CD4-positive, alpha-beta memory T cell (primary cell): Measurements from ENCODE around the gene CENPV. TPM values are rescaled to one million over a fixed set of nuclear protein-coding genes. Genes with fewer than 3 reads are reported as not detected.
A peak's percentile ranks its signal among the peaks of the same experiment; 100 is the strongest.
"Not testable (repeated sequence)": the region's sequence is repeated elsewhere in the genome, so short reads cannot be mapped to it uniquely, and the experiment has no call there.

Source experiments
- CTCF ChIA-PET: fragments of 350-600 bp; sonication (Branson Sonifier 250); formaldehyde crosslinking; loops from one replicate; lab custom pipeline; 2021; ENCODE audit warnings: inconsistent platforms; ENCODE audit not compliant: partially characterized antibody; lab: Charles Lee
- POLR2A ChIA-PET: fragments of 350-600 bp; sonication (Branson Sonifier 250); formaldehyde crosslinking; loops from one replicate; lab custom pipeline; 2021; ENCODE audit not compliant: partially characterized antibody; lab: Charles Lee
- DNase-seq, 5 donors: peaks; one replicate each; pipeline versions ENCODE4 v3.0.0 to v3.0.0-alpha.2; 2020 to 2022; ENCODE audit warnings: mixed read lengths in 1 of 5
- H3K27ac ChIP-seq: one replicate; pipeline ENCODE4 v1.7.0; 2013; ENCODE audit warnings: low read depth, low read length
- H3K27me3 ChIP-seq: 2 replicates; pipeline ENCODE4 v1.7.0; 2013; ENCODE audit warnings: mild to moderate bottlenecking, low read length, moderate library complexity; ENCODE audit not compliant: insufficient read depth
- H3K36me3 ChIP-seq: 2 replicates; pipeline ENCODE4 v1.7.0; 2013; ENCODE audit warnings: mild to moderate bottlenecking, low read length, moderate library complexity; ENCODE audit not compliant: insufficient read depth
- H3K4me1 ChIP-seq: 2 replicates; pipeline ENCODE4 v1.7.0; 2013; ENCODE audit warnings: mild to moderate bottlenecking, low read length, moderate library complexity; ENCODE audit not compliant: insufficient read depth
- H3K4me3 ChIP-seq, 2 donors: one replicate each; pipeline ENCODE4 v1.7.0; 2013; ENCODE audit warnings: low read length in 2 of 2, mild to moderate bottlenecking in 1 of 2
- H3K9me3 ChIP-seq, 2 donors: one replicate each; pipeline ENCODE4 v1.7.0; 2013; ENCODE audit warnings: low read length in 2 of 2, control low read depth in 1 of 2; ENCODE audit not compliant: control insufficient read depth in 1 of 2
- H3K27ac Mint-ChIP-seq, 7 donors: one replicate each; pipeline ENCODE4 v1.8.0; 2020 to 2021; ENCODE audit warnings: mixed read lengths in 7 of 7, mild to moderate bottlenecking in 6 of 7, inconsistent platforms in 3 of 7, moderate library complexity in 3 of 7
- H3K27me3 Mint-ChIP-seq, 2 donors: one replicate each; pipeline ENCODE4 v1.8.0; 2020 to 2021; ENCODE audit warnings: mixed read lengths in 2 of 2
- H3K36me3 Mint-ChIP-seq, 2 donors: one replicate each; pipeline ENCODE4 v1.8.0; 2020 to 2021; ENCODE audit warnings: mixed read lengths in 2 of 2, inconsistent platforms in 1 of 2, mild to moderate bottlenecking in 1 of 2
- H3K4me1 Mint-ChIP-seq, 4 donors: one replicate each; pipeline ENCODE4 v1.8.0; 2020 to 2021; ENCODE audit warnings: mixed read lengths in 4 of 4, mild to moderate bottlenecking in 1 of 4
- H3K4me3 Mint-ChIP-seq, 8 donors: one replicate each; pipeline ENCODE4 v1.8.0; 2020 to 2021; ENCODE audit warnings: mixed read lengths in 8 of 8, mild to moderate bottlenecking in 7 of 8, moderate library complexity in 6 of 8, inconsistent platforms in 3 of 8
- H3K9me3 Mint-ChIP-seq, 8 donors: one replicate each; pipeline ENCODE4 v1.8.0; 2020 to 2021; ENCODE audit warnings: mixed read lengths in 8 of 8, mild to moderate bottlenecking in 5 of 8, inconsistent platforms in 3 of 8, moderate library complexity in 1 of 8
- intact Hi-C: fragments of 100-400 bp; cut with micrococcal nuclease; formaldehyde crosslinking; loops from one replicate; pipeline ENCODE4 v1.15.1; 2023
- polyA plus RNA-seq, 2 donors: library from polyadenylated mRNA; unstranded; fragments of 300-500 nt; fragmentation: Illumina TruSeq; gene quantifications; one replicate each; pipeline ENCODE4 v1.2.3, GENCODE V29; 2021
- total RNA-seq, 2 experiments: library from RNA; stranded (reverse); gene quantifications; one replicate each; pipeline ENCODE4 v1.2.3, GENCODE V29; 2021

Gene CENPV
- total and polyA plus RNA-seq, 4 experiments from 2014 or later, result 8.4 to 18.1 (median 10.0) TPM

- H3K27me3 Mint-ChIP-seq, result no peaks in the 10 kb centered on the region
These were observed 30.6 kb downstream of the CENPV start for GRCh38 chr17:16322636-16323035.

GRCh38 chr17:16319969-16320368 lies 33.3 kb downstream of the CENPV start:
- intact Hi-C loops, result no loop called here
- Histone ChIP-seq H3K36me3 (no peaks in the 10 kb centered on the region), H3K4me3 (no peak overlapping the region), H3K27me3 (no peaks in the 10 kb centered on the region), H3K27ac (no peak overlapping the region), H3K9me3 (no peaks in the 10 kb centered on the region), H3K4me1 (no peaks in the 10 kb centered on the region)
- H3K9me3 Mint-ChIP-seq, result no peaks in the 10 kb centered on the region
- peaks cover 30 to 36% of the 10 kb centered on the region in 2 donors for H3K36me3 Mint-ChIP-seq
- ChIA-PET POLR2A (no interaction called here), CTCF (interaction anchor here (1.4 to 1.5 kb wide), 2 partner anchors 26 to 44 kb away, joined by 3 to 4 read pairs; no protein-coding TSS in a partner anchor)
- no peaks in the 10 kb centered on the region for H3K4me1 Mint-ChIP-seq
- H3K4me3 Mint-ChIP-seq, result no peak overlapping the region
- peak overlapping the region in 1 of 7 donors; percentile 31 for H3K27ac Mint-ChIP-seq
- DNase-seq, result no peak
- H3K27me3 Mint-ChIP-seq, result no peaks in the 10 kb centered on the region

More at GRCh38 chr17:16322636-16323035, 30.6 kb downstream of the CENPV start:
- Mint-ChIP-seq H3K4me3 (no peak overlapping the region), H3K9me3 (no peaks in the 10 kb centered on the region), H3K36me3 (peaks cover 33 to 34% of the 10 kb centered on the region in 2 donors), H3K4me1 (no peaks in the 10 kb centered on the region), H3K27ac (no peak overlapping the region)
- no peak for DNase-seq
- ChIA-PET CTCF (no interaction called here), POLR2A (no interaction called here)
- no peaks in the 10 kb centered on the region for H3K27me3 ChIP-seq
- no peaks in the 10 kb centered on the region for H3K4me1 ChIP-seq
- H3K4me3 ChIP-seq, result no peak overlapping the region
- no peak overlapping the region for H3K27ac ChIP-seq
- H3K9me3 ChIP-seq, result no peaks in the 10 kb centered on the region
- intact Hi-C loops, result no loop called here
- H3K36me3 ChIP-seq, result peaks cover 11% of the 10 kb centered on the region

DNA sequence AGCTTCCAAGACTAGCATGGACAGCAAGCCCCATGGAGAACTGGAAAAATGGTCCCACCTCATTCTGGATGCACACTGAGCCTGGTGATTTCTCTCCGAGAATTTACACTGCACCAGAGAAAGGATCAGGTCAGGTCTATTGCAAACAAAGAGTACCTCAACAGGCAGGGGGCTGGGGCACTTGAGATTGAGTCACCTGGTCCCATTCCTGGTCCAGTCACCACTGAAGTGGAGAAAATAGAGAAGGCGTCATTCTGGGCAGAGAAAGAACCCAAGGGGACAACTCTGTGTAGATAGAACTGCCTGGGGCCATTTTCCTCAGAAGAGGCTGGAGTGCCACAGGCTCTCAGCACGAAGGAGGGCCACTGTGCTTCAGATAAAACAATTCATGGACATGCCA lies 38.4 kb downstream of the CENPV start:
- ChIA-PET POLR2A (no interaction called here), CTCF (interaction anchor here (0.7 to 1.1 kb wide), 2 partner anchors 11 to 64 kb away, joined by 3 to 4 read pairs; no protein-coding TSS in a partner anchor)
- Mint-ChIP-seq H3K27me3 (no peaks in the 10 kb centered on the region), H3K9me3 (no peaks in the 10 kb centered on the region), H3K36me3 (peaks cover 39 to 43% of the 10 kb centered on the region in 2 donors), H3K4me1 (peaks cover 9 to 19% (median 16%) of the 10 kb centered on the region in 4 donors), H3K4me3 (no peak overlapping the region), H3K27ac (no peak overlapping the region)
- H3K27ac ChIP-seq, result no peak overlapping the region
- intact Hi-C loops, result no loop called here
- H3K4me3 ChIP-seq, result no peak overlapping the region
- no peaks in the 10 kb centered on the region for H3K27me3 ChIP-seq
- no peak for DNase-seq
- no peaks in the 10 kb centered on the region for H3K36me3 ChIP-seq
- H3K4me1 ChIP-seq, result peaks cover 8% of the 10 kb centered on the region
- H3K9me3 ChIP-seq, result no peaks in the 10 kb centered on the region

DNA sequence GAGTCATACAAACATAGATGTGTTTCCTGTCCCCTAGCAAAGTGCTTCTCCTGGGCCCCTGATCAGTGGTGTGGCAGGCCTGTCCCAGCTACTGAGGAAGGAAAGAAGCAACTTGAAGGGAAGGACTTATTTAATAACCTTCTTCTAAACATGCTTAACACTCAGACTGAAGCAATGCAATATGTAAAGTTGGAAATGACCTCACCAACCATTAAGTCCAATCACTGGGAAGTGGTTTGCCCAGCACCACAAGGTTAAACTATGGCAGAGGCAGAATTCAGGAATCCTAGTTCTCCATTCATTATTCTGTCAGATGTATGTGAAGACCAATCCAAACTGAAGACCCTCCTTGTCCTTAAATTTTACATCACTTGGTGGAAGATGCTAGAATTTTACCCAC lies 39.1 kb downstream of the CENPV start:
- no peaks in the 10 kb centered on the region for H3K9me3 Mint-ChIP-seq
- no peak for DNase-seq
- Histone ChIP-seq H3K4me1 (peaks cover 8% of the 10 kb centered on the region), H3K27ac (no peak overlapping the region), H3K36me3 (no peaks in the 10 kb centered on the region), H3K27me3 (no peaks in the 10 kb centered on the region), H3K9me3 (no peaks in the 10 kb centered on the region), H3K4me3 (no peak overlapping the region)
- ChIA-PET POLR2A (no interaction called here), CTCF (no interaction called here)
- no peaks in the 10 kb centered on the region for H3K27me3 Mint-ChIP-seq
- H3K36me3 Mint-ChIP-seq, result peaks cover 35 to 42% of the 10 kb centered on the region in 2 donors
- H3K4me3 Mint-ChIP-seq, result peak overlapping the region in 1 of 8 donors; percentile 60
- intact Hi-C loops, result no loop called here
- H3K27ac Mint-ChIP-seq, result peak overlapping the region in 1 of 7 donors; percentile 11
- H3K4me1 Mint-ChIP-seq, result peaks cover 9 to 19% (median 16%) of the 10 kb centered on the region in 4 donors

- DNase-seq, result no peak
- intact Hi-C loops, result no loop called here
- no peak overlapping the region for H3K27ac ChIP-seq
- CTCF ChIA-PET, result interaction anchor here (1.4 kb wide), 1 partner anchor 50 kb away, joined by 4 read pairs; no protein-coding TSS in a partner anchor
- H3K4me1 Mint-ChIP-seq, result peaks cover 9 to 19% (median 16%) of the 10 kb centered on the region in 4 donors
- H3K4me3 ChIP-seq, result no peak overlapping the region
- H3K36me3 Mint-ChIP-seq, result peaks cover 35 to 40% of the 10 kb centered on the region in 2 donors
- H3K4me1 ChIP-seq, result peaks cover 8% of the 10 kb centered on the region
- POLR2A ChIA-PET, result no interaction called here
- peak overlapping the region in 2 of 8 donors; percentile 4 to 60 for H3K4me3 Mint-ChIP-seq
- H3K9me3 ChIP-seq, result no peaks in the 10 kb centered on the region
- no peaks in the 10 kb centered on the region for H3K9me3 Mint-ChIP-seq
- H3K27me3 Mint-ChIP-seq, result no peaks in the 10 kb centered on the region
- peak overlapping the region in 5 of 7 donors; percentile 2 to 42 (median 17) for H3K27ac Mint-ChIP-seq
- H3K27me3 ChIP-seq, result no peaks in the 10 kb centered on the region
- H3K36me3 ChIP-seq, result no peaks in the 10 kb centered on the region
These were observed 39.9 kb downstream of the CENPV start for GRCh38 chr17:16313139-16314090.

GRCh38 chr17:16312061-16312460 lies 41.2 kb downstream of the CENPV start:
- H3K9me3 ChIP-seq, H3K36me3 ChIP-seq, H3K9me3 Mint-ChIP-seq, H3K27ac ChIP-seq, H3K27me3 Mint-ChIP-seq, CTCF ChIA-PET, DNase-seq, H3K4me1 ChIP-seq, H3K4me3 Mint-ChIP-seq, H3K27me3 ChIP-seq, H3K4me3 ChIP-seq, POLR2A ChIA-PET, intact Hi-C loops, H3K27ac Mint-ChIP-seq: not testable (repeated sequence)
- Mint-ChIP-seq H3K4me1 (peaks cover 9 to 19% (median 16%) of the 10 kb centered on the region in 4 donors), H3K36me3 (peaks cover 33 to 35% of the 10 kb centered on the region in 2 donors)

DNA sequence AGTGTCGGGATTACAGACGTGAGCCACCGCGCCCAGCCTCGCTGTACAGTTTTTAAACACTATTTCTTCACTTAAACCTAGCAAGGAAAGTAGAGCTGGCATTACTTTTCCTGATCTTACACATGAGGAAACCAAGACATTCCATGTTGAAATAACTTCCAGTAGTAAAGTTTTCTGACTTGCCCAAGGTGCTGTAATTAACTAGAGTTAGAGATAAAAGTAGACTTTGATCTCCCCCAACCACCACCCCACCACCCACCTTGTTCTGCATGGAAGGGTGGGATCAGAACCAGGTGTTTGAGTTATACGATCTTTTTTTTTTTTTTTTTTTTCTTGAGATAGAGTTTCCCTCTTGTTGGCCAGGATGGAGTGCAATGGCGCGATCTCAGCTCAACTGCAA lies 47.1 kb downstream of the CENPV start:
- Histone ChIP-seq H3K27ac (no peak overlapping the region), H3K4me3 (no peak overlapping the region), H3K4me1 (peaks cover 5% of the 10 kb centered on the region), H3K27me3 (no peaks in the 10 kb centered on the region), H3K9me3 (no peaks in the 10 kb centered on the region), H3K36me3 (no peaks in the 10 kb centered on the region)
- POLR2A ChIA-PET, result no interaction called here
- H3K27me3 Mint-ChIP-seq, result no peaks in the 10 kb centered on the region
- CTCF ChIA-PET, result interaction anchor here (3.4 to 4.1 kb wide), 2 partner anchors 20 to 58 kb away, joined by 15 to 23 read pairs; no protein-coding TSS in a partner anchor
- intact Hi-C loops, result no loop called here
- peaks cover 25 to 28% of the 10 kb centered on the region in 2 donors for H3K36me3 Mint-ChIP-seq
- H3K4me1 Mint-ChIP-seq, result peaks cover 9 to 12% (median 12%) of the 10 kb centered on the region in 4 donors
- no peaks in the 10 kb centered on the region for H3K9me3 Mint-ChIP-seq
- H3K27ac Mint-ChIP-seq, result no peak overlapping the region
- DNase-seq, result no peak
- H3K4me3 Mint-ChIP-seq, result no peak overlapping the region
